HG02623 (cell line): ENCODE data around the gene ACTR2.

ENCODE experiments used
- ATAC-seq: cut with Tn5 transposase; IDR thresholded peaks from one replicate; pipeline ENCODE4 v1.9.1; 2021; ENCODE audit warnings: moderate library complexity; ENCODE audit not compliant: unreplicated experiment

Gene ACTR2

DNA sequence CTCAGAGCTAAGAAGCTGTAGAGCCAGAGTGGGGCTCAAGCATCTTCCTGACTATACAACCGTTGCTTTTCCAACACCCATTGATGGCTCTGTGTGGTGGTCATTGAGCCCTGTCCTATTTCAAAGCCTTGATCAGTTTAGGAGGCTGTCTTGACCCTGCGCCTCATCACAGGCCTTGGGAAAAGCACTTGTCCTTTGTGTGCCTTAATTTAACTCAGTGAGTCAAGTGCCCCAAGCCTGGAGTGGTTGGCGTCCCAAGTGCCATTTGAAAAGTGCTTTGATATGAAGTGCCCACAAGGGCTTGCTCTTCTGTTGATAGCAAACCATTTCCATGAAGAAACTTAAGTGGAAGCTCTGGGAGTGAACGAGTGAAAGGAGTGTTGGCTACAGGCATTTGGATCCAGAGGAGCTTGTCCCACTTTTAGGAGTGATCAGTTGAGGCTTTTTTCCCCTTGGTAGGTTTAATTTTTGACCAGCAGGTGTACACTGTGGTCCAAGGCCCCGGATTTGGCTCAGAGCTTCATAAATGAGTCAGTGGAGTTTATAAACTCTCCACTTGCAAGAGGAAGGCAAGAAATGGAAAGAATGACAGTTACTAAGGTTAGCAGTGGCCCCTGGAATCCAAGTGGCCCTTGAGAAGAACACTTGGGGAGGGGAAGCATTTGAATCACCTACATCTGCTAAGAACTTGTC lies 50.3 kb downstream of the ACTR2 start:
- ATAC-seq: no peak

DNA sequence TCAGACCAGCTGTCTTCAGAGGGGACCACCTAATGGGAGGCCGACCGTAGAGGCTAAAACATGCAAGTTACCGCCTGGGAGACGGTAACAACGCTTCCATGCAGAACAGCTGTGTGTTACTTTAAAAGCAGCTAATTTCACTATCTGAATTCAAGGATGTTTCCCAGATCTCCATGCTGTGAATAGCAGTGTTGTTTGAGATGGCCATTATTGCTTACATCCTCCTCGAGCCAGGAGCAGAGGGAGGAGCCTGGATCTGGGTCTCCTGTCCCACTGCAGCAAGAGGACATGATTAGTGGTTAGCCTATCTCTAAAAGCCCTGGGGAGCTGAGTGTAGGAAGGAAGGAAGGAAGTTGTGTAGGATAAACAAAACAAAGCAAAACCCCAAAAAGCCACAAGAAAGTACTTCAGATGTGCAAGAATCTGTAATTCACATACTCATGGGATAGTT lies 50.9 kb downstream of the ACTR2 start:
- no peak for ATAC-seq

DNA sequence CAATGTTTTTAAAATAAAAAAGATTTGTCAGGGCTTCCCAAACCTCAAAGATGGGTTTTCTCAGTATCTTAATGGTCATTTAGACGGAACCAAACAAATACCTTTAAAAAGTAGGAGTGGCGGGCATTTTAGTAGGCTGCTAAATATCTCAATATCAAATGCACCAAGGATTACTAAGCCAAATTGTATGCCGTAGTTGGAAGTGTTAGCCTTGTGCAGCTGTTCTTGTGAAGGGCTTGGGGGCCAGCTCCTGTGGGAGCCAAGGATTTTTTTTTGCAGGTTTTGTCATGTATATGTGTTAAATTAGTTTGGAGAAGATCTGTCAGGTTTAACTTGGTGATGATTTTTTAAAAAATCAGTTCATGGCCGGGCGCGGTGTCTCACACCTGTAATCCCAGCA lies 52.1 kb downstream of the ACTR2 start:
- ATAC-seq: no peak

DNA sequence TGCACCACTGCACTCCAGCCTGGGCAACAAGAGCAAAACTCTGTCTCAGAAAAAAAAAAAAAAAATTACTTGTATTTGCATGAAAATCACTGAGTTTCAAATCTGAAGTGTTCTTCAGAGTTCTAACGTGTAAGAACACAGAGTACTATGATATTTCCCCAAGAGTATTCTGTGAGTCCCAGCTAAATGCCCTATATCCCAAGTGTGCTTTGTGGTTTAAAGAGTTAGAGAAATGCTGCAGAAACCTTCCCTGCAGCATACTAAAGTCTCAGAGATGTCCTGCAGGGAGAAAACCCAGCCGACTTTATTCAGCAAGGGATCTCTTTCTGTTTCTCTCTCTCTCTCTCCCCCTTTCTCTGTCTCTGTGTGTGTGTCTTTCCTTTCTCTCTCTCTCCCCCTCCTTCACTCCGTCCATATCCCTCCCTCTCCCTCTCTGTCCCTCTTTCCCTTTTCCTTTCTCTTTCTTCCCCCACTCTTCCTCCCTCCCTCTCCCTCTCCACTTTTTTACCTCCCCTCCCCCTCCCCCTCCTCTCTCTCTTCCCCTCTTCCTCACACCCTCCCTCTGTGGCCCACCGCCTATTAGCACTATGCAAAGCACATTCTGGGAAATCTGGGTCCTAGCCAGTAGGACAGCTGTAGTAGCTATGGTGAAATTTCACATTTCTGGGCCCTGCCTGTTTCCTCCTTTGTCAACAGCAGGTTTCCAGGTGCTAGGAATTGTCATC lies 54.2 kb downstream of the ACTR2 start:
- ATAC-seq: no peak

DNA sequence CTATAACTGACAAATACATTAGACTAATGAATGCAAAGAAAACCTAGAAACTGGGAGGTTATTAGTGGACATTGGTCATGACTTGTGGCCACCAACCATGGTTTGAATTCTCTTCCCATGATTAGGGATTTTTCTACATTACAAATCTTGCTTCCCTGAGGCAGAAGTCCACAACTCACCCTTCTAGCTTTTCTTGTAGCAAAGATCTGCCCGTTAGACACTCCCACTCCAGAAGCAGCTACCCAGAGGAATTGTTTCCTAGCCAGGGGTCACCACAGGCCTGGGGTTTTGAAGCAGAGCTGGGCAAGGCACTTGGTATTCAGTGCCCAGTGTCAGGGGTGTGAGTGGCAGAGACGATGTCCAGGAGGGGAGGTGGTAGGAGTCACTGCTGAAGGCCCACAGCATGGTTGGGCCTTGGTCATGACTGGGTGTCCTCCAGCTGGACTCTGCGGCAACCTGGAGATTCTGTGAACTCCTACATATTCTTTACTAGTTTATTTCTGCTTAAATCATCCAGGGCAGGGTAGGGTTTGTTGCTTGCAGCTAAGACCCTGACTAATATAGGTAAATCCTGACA lies 54.9 kb downstream of the ACTR2 start:
- no peak for ATAC-seq

DNA sequence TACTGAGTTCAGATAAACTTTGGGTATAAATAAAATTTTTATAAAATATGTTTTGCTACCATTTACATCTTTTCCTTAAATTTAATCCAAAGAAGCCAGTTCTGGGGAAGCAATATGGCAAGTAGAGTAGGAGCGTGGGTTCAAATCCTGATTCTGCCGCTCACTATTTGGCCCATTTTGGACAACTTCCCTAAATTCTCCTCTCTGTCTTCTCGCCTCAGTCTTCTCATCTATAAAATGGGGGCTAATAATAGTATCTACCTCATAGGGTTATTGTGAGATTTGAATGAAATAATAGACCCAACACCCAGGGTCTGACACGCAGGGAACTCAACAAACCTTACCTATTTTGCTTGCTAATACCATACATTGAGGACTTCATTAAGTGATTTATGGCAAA lies 59.7 kb downstream of the ACTR2 start:
- ATAC-seq: no peak

DNA sequence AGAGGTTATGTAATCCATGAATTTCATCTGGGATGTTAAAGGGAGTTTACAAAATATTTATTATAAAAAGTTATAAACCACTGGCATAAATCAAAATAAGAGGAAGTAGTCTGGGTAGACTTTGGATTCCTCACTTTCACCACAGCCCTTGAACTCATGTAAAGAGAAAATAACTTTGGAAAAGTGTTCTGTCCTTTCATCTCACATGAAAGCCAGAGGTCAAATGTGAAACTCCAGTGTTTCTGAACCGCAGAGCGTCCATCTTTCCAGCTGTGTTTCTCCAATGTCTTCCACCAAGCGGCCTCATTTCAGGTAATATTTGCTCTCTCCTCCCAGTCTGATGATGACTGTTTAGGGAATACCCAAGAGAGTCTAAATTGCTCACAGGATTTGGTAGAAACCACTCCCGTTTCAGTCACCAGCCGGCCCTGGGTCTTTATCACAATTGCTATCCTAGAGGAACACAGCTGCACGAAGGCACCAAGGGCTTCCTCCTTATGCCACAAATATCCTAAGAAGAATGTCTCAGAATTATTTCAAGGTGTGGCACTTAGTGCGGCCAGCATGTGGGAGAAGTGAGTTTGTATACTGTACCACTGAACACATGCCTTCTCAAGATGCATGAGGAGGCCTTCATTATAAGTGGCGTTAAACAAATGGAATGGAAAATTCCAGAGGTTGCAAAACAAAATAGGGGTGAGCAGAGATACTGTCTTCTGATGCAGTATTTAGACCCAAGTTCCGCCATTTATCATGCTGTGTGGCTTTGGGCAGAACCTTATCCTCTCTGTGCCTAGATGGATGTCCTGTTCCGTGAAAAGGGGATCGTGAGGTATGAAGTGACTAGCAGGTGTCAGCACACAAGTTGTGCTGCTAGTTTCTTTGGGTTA lies 63.8 kb downstream of the ACTR2 start:
- no peak for ATAC-seq

DNA sequence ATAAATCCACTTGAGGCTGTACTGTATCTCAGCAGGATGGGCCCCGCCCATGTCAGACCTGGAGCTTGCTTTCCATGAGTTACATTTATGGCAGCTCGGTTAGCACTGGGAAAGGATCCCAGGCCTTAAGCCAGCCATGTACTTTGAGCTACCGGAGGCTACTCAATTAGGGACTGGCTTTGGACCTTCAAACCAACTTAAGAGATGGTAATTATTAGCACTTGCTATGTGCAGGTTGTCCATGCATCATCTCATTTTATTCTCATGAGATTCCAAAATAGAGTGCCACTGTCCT lies 64.4 kb downstream of the ACTR2 start:
- ATAC-seq: no peak

DNA sequence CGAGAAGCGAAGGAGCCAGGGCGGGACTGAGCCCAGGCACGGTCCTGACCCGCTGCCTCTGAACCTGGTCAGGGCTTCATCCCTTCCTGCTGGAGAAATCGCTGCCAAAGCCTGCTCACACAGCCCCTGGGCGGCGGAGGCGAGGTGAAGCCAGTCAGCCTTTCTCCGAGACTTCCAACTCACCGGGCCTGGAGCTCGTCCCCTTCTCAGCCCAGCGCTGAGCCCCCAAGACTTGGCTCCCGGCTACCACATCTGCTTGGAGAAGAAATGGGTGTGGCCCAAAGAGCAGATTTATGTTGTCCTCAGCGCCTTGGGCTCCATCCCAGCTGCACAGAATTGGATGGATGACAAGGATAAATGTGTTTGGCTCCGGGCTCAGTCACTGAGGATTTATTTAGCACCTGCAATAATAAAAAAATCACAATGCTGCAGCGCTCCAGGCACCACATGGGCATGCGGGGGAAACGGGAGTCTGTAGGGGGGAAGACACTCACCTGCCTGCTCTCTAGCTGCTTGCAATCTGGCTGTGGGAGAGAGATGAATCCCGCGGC lies 64.9 kb downstream of the ACTR2 start:
- ATAC-seq: no peak

DNA sequence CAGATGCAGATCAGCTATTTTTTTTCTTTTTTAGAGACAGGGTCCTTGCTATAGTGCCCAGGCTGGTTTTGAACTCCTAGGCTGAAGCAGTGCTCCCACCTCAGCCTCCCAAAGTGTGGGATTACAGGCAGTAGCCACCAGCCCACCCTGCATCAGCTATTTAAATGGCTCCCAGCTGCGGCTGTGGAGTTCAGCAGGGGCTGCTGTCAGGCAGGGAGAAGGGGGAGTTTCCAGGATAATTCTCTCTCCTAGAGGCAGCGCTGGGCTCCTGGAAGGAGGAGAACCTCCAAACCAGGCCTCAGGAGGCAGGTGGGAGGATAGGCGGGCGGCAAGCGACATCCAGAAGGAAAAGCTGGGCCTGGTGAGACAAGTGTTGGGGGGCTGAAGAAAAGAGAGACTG lies 65.7 kb downstream of the ACTR2 start:
- no peak for ATAC-seq

DNA sequence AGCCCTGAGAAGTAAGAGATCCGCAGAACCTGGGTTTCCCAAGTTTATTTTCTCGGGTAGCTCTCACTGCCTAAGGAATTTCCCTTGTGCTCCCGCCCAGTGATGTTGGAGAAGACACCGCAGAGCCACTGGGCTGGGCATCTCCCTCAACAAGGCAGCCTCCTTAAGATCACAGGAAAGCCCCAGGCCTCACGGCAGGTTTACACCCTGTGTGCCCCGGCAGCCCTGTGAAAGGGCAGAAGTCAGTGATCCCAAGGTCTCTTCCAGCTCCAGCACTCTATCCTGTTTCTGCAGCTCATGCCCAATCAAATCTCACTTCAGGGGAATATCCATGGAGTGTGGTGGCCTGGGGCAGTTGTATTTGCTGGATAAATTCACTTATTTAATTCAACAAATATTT lies 66.5 kb downstream of the ACTR2 start:
- no peak for ATAC-seq

DNA sequence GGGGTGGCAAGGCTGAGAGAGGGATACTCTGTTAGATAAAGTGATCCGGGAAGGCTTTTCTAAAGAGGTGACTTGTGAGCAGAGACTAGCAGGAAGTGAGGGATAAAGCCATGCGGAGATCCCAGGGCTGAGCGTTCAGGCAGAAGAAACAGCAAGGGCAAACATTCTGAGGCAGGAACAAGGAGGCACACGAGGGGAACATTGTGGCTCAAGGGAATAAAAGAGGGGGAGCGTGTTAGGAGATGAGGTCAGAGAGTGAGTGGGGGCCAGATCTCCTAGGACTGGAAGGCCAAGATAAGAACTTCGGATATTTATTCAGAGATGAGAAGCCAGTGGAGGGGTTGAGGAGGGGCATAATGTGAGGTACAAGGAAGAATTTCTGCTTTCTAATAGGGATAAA lies 67.1 kb downstream of the ACTR2 start:
- ATAC-seq: no peak

DNA sequence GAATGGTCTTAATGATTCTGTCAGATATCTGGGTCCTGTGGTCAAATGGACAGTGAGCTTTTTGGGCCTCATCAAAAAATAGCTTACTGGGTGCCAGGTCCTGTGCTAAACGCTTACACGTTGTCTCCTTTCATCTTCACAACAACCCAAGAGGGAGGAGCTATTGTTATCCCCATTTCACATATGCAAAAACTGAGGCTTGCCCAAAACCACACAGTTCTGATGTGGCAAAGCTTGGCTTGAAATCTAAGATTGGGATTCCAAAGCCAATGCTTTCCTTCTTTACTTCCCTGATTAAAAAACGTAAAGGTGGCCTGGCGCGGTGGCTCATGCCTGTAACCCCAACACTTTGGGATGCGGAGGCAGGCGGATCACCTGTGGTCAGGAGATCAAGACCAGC lies 69.3 kb downstream of the ACTR2 start:
- no peak for ATAC-seq

DNA sequence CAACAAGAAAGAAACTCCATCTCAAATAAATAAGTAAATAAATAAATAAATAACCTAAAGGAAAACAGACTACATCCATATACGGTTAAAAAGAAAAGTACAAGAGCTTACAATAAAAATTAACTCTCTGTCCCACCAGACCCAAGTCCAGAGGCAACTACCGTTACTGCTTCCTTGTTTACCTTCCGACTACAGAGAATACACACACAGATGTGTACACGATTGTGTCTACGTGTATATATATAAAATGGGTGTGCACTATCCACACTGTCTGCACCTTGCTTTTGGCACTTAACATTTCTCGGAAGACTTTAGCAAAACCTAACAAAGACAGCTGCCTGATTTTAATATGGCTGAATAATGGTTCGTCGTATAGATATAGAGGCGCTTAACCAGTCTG lies 69.9 kb downstream of the ACTR2 start:
- ATAC-seq: no peak

DNA sequence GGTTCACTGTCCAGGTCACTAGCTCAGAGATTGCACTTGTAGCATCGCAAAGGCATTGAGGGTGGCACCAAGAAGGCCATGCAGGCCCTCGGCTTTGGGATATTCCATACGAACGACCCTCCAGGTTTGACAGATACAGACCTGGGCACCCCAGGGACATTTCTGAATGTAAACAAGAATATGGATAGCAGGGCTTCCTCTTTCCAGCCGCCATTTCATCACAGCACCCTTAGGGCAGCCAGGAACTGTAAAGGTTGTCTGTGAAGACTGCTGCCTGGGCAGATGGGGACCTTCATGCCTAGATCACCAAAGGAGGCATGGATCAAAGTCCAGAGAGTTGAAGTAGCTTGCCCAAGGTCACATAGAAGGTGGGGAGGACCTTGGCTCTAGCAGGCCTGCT lies 70.5 kb downstream of the ACTR2 start:
- ATAC-seq: no peak

DNA sequence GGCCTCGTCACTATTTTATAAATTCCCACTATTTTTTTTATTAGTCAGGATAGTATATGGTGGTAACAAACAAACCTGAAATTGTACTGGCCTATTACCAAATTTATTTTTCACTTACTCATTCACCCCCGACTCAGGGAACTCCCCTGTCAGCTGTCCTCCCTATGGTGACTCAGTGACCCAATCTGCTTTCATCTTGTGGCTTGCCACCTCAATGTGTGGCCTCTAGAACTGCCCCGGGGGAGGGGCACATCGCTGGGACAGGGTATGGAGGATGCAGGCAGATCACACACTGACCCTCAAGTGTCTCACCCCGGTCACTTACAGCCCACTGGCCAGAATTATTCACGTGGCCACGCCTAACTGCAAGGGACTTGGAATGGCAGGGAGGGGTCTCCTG lies 71.6 kb downstream of the ACTR2 start:
- no peak for ATAC-seq

DNA sequence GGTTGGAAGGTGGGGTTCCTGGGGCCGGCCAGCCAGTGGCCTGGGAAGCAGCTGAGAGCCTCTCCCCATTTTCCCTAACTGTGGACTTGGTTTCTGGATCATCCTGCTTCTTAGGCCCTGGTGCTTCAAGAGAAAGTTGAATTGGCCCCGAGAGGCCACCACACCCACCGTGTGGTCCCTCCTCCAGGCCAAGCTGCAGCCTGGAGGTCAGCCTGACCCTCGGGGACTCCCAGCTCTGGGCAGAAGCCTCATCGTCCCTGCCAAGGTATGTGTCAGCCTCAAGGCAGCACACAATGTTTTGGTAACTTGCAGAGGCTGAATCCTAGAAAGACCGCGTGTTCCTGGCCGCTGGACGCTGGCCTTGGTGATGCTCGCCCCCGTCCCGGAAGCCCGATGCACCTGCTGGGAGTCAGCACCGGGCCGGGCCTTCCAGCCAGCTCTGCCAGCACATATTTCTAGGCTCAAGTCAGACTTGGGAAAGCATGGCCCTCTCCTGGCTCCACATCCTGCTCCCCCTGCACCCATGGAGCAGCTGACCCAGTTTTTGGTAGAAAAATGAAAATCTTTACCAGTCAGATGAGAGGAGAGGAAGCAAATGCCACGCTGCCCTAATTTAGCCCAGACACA lies 72.6 kb downstream of the ACTR2 start:
- ATAC-seq: no peak

DNA sequence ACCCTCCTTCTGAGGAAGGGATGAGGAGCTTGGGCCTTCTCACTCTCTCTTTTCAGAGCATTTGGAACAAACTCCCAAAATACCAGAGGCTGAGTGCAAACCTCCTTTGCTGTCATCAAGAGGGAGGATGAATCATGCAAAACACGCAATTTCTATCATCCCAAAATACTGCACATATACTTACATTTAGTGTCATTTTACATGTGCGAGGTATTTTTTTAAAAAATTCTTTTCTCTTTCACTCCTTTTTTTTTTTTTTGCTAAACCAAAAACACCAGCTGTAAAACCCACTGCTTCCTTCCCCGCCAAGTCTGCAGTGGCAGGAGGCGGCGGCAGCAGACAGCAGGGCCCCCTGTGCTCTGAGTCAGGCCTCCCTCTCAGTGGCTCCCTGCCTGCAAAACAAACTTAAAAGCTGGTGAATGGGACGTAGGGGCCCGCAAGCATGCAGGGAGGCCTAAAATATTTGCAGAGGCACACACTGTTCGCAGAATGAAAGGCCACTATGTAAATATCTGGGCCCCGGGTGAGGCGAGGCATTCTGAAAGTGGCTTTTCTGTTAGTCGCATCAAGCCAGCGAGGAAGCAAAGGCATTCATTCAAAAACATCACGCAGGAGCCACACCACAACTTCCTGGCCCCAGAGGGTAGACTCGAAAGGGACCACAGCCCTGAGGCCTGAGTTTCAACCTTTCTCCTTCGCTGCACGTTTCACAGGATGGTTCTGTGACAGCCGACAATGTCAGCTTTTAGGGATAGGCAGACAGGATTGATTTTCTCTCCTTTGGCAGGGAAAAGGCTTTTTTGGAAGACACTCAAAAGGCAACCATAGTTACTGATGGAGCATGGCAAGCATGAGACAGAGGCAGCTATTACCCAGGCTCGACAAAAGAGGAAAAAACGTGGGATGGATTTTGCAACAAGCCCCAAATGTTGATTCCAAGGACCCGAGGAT lies 73.4 kb downstream of the ACTR2 start:
- ATAC-seq: peak; percentile 86

DNA sequence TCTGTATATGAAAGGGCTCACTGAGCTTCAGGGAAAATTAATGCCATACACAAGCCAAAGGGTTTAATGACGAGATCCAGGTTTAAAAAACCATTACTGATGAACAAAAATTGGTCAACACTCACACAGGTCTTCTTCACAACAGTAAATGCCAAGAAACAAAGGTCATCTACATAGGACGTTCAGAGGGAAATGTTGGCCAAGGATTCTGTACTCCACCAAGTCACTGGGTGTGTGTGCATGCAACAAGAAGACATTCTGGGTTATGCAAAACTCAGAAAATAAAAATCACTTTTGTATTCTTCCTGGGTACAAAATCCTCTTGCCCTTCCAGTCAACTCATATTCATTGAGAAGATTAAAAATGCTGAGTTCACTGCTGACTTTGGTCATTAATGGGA lies 78.3 kb downstream of the ACTR2 start:
- ATAC-seq: no peak

DNA sequence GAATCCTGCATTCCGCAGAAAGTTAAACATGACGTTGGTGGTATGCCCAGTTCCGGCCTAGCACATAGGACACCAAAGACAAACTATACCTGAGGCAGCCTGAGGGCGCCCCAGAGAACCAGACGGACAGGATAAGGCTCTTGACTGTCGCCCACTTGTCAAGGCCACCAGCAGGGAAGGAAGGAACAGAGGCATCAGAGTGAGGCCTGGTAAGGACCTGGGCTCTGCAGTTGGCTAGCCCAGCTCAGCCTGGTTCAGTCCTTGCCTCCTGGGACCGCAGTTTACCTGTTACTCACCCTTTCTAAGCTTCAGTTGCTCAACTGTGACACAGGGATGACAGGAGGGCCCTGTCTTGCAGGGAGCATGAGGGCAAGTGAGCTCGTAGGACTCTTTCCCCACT lies 82.1 kb downstream of the ACTR2 start:
- ATAC-seq: no peak
